NCI-H82 treated with DMSO at 0.1 percent for 48 hours (cell line): ENCODE data around the gene PICK1.

Experiments used
- DNase-seq: peaks from one replicate; lab custom pipeline; 2025; ENCODE audit not compliant: unreplicated experiment; lab: John Stamatoyannopoulos, UW

Gene PICK1

DNA sequence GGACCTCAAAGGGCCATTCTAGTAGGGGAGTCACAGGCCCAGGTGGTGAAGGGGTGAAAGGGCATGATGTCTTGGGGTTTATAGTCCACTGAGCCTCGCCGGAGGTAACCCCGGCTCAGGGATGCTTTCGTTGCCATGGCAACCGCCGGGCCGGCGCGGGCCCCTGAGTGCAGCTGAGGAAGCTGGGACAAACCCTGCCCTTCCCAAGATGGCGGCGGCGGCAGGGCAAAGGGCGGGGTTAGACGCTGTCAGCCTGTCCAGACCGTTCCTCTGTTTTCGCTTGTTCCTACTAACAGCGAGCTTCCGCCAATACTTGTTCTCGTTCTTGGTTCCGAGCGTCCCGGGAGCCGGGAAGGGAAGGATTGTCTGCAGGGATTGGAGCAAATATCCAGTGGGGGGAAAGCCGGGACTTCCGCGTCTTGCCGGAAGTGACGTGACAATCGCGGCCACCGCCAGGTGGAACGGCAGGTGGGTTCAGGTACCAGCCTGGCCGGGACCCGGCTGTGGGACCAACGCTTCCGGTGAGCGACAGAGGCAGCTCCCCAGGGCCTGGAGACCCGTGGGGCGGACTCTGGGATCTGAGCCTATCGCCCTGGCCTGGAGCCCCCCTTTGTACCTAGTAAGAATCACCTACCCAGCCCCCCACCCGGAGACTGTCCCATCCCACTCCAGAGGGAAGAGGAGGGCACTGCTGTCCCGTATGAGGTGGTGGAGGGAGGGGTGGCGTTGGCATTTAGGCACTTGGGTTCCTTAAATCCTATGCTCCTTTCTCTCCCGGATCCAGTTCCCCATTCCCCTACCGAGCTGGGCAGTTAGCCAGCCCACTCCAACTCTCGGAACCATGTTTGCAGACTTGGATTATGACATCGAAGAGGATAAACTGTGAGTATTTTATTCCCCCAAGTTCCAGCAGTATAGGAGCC is at the start of gene PICK1:
PICK1 (plus strand) TSS at position 436 of the 923 bp plus-strand sequence; CDS start at position 842, 406 bp downstream.
- peak; percentile 4 for DNase-seq

DNA sequence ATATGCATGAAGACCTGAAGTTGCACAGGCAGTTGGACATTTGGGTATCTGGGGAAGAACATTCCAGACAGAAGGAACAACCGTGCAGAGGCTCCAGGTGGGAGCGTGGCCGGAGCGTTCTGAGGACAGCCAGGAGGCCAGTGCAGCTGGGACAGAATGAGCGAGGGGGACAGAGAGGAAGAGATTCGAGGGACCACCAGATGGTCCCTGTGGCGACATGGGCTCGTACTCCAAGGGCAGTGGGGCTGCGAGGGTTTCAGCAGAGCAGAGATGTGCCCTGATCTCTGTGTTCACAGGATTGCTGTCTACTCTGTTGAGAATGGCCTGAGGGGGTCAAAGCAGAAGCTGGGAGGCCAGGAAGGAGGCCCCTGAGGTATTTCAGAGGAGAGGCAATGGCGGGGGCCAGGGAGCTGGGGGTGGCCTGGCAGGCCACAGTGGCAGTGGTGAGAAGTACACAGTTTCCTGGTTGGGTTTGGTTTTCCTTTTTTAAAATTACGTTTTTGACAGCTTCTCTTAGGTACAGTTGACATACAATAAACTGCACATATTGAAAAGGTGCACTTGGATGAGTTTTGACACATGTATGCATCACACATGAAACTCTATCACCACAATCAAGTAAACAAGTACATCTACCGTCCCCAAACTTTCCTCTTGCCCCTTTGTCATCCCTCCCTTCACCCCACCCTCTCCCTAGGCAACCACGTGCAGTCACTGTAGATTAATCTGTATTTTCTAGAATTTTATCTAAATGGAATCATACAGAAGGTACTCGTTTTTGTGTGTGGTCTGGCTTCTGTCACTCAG is 48.0 kb upstream of the PICK1 start:
- no peak for DNase-seq

DNA sequence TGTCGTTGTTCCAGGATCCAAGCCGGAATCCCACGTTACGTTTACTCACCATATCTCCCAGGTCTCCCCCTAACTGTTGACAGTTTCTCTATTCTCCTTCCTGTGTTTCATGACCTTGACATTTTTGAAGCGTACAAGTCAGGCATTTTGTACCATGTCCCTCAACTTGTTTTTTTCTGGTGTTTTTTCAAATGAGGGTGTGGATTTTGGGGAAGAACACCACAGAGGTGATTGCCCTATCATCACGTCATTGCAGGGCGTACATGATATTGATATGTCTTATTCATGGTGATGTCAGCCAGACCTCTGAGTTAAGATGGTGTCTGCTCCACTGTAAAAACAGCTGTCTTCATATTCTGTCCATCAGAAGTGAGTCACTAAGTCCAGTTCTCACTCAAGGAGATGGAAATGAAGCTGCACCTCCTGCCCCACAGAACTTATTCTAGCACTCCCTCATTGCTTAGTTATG is 44.6 kb upstream of the PICK1 start:
- no peak for DNase-seq

DNA sequence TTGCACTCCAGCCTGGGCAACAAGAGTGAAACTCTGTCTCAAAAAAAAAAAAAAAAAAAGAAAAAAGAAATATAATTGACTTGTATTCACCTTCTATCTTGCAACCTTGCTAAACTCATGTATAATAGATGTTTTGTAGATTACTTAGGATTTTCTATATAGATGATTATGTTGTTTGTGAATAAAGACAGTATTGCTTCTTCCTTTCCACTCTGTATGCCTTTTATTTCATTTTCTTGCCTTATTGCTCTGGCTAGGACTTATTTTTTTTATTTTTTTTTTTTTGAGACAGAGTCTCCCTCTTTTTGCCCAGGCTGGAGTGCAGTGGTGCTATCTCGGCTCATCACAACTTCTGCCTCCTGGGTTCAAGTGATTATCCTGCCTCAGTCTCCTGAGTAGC is 43.1 kb upstream of the PICK1 start:
- no peak for DNase-seq

DNA sequence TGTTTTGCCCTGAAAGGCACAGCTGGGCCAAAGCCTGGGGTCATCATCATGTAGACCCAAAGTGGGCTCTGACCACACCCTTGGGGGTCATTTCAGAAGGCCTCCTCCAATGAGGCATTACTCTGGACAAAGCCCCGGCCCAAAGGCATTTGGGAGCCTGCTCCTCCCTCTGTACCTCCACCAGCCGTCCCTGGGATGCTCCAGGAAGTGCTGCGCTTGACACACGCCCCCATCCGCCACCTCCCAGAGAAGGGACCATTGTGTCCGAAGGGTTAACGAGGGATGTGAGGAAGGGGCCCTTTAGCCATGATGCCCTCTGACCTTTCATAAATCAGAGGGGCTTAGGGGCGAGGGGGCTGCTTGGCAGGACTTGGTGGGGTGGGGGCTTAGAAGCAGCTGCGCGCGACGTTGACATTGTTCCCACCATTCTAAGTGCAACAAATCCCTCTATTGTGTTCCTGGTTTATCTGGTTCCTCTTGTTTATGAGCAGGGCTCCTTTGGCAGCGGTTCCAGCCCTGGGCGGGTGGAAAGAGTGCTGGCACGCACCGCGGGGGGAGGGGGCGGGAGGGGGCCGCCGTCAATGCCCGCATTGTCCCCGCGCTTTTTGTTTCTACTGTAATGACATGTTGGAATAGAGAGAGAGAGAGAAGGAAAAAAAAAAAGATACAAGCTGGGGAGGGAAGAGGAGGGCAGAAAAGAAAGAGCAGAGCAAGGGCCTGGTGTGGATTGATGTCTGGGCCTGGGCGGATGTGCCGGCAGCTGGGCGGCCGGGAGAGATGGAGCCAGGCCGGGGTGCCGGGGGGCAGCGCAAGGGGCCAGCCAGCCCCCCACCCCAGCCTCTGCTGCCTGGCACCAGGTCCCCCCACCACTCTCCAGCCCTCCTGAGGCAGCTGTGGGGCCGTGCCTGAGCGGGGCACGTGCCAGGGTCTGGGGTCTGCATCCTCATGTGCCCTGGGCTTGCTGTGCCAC is 40.7 kb upstream of the PICK1 start:
- no peak for DNase-seq

DNA sequence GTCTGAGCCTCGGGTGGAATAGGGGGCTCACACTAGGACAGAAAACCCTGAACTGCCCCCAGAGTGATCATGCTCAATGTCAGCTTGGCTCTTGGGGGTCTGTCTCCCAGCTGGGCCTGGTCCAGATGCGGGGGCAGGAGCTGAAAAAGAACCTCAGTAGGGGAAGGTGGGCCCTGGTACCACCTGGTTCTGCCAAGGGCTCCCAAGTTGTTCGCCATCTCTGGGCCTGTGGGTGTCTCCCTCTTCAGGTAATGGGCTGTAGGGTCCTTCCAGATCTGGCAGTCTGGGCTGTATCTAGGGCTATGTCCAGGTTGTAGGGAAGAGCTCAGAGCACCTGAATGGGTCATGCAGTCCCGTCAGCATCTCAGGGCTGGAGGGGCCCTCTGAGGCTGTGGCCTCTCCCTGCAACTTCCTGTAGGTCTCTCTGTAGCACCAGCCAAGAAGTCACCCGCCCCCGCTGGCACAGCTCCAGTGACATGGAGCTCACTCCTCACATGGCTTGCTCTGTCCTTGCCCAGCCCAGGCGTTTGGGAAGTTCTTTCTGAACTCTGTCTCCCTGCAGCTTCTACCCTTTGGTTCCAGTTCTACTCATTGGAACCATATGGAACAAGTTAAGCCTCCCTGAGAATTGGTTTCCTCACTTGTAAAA is 39.8 kb upstream of the PICK1 start:
- DNase-seq, result no peak

DNA sequence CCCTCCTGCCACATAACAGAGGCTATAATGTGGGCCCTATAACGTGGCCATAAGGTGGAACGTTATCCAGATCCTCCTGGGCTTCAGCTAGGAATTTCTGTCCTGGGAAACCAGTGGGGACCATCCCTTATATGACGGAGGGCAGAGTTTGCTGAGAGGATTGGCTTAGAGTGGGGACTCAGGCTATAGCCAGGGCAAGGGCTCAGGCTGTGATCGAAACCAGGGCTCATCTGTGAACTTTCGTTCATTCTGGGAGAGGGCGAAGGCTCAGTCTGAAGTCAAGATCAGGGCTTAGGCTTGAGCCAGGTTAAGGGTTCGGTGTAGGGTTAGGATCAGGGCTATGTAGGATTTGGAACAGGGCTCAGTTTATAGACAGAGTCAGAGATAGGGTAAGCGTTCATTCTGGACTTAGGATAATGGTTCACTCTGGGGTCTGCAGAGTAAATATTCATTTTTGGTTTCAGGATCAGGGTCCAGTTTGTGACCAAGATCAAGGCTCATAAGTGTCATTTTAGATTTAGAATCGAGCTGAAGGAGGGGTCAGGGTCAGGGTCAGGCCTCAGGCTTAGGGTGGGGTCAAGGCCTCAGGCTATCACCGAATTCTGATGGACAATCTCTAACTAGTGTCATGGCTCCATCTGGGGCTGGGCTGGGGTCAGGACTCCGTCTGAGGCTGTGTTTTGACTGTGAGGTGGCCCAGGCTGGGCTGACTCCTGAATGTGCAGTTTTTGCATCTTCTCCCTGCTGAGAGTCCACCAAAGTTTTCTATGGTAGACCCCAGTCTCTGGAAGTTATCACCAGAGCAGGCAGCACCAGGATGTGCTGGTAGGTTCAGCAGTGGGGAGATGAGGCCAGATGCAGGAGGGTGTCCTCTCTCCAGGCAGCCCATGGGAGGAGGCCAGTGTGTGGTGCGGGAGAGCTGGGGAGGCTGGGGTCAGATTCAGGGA is 39.0 kb upstream of the PICK1 start:
- no peak for DNase-seq

DNA sequence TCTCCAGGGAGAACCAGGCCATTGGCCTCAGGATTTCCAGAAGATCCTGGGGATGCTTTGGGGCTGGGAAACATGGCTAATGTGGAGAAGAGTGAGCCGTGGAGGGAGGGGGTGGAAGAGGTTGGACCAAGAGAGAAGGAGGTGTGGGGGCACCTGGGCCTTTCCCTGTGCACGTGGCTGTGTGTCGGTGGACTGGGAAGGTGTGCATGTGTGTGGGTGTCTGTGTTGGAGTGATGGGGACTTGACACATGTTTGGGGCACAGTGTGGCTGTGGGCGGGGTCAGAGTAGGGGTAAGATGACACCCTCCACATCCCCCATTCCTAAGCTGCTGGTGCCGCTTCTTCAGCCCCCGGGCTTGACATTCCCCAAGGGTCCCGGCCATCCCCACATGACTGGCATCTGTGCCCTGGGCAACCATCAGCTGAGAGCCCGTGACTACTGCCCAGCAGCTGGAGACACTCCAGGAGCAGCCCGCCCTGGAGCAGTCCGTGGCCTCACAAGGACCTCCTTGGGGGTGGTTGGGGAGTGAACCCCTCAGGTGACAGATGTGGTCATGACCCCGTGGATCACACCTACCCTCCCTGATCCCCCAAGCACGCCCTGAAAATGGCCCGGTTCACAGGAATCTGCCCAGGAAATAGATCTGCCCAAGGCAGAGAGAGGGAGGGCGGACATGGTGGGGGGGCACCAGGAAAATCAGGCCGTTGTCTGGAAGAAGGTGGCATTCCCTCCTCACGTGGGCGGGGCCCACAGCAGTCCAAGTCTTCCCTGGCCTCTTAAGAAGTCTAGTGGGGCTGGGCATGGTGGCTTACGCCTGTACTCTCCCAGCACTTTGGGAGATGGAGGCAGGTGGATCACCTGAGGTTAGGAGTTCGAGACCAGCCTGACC is 38.0 kb upstream of the PICK1 start:
- no peak for DNase-seq

DNA sequence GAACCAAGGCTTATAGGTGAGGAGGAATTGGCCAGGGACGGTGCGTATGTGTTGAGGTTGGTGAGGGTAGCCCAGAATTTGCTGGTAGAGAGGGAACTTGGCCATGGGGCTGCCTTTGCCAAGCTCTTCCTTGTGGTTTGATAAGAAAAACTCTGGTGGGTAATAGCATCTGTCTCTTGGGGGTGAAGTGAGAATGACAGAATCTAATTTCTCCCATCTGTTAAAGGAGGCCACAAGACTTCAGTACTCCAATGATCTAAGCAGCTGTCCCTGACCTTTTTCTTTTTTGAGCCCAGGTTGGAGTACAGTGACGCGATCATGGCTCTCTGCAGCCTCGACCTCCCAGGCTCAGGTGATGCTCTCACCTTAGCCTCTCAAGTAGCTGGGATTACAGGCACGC is 36.0 kb upstream of the PICK1 start:
- no peak for DNase-seq

DNA sequence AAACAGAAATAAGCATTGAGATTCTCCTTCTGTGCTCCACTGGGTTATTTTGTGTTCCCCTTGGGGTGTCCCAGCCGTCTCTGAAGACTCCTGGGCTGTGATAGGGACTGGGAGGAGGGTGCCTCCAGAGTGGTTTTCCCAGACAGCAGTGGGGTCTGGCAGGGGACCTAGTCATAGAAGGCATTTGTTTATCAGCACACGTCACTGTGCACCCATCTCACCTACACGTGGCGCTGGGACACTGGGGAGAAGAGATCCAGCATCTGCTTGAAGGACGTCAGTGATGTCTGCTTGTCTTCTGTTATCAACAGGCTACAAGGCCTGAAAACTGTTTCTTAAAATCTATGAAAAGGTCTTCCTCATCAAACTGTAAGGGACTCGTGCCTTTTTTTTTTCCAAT is 34.2 kb upstream of the PICK1 start:
- DNase-seq, result no peak

DNA sequence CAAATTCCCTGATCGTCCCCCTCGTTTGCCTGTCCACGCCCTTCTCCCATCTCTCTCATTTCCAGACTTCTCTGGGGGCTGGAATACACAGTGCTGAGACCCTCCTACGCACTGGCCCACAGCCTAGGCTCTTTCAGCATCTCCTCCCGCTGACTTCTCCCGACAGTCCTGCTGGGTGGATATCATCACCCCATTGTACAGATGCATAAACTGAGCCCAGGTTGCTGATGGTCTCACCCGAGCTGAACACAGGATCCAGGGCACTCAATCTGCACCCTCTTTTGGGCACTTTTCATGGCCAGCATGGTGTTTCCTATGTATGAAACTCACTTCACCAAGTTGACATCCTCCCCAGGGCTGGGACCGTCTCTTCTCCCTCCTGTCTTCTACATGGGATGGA is 31.7 kb upstream of the PICK1 start:
- no peak for DNase-seq

DNA sequence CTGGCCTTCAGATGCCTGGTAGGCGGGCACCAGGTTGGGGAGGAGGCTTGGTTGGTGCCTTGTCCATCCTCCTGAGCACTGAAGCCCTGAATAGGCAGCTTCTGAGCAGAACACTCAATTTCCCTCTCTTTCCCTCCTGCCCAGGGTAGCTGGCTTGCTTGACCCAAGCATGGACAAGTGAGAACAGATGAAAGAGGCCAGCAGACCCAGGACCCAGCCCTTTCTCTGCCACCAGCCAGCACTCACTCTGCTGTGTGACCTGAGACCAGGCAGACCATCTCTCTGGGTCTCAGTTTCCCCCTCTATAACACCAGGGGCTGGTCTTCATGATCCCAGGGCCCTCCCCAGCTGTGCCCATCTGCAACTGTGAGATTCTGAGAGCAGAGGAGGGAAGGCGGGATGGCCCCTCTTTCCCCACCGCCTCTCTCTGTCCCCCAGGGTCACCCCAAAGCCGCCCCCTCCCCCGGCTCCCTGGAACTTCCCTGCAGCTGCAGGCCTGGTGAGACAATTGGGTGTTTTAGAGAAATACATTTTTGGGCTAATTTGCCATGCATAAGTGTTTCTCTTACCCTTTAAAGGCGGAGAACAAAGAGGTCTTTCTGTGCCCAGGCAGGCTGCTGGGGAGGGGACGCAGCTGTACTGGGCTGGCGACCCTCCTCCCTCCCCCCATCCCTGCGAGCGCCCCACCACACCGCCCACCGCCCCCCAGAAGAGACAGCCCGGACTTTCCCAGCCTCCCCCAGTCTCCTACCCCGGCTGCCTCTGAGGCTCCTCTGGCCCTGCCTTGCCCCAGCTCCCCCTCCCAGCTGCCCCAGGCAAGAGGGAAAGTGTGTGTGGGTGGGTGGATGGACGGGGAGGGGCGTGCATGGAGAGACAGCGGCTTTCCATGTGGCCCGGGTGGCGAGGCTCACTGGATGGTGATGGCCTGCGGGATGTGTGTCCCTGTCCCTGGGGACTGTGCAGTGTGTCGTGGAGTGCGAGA is 30.8 kb upstream of the PICK1 start:
- DNase-seq, result no peak

DNA sequence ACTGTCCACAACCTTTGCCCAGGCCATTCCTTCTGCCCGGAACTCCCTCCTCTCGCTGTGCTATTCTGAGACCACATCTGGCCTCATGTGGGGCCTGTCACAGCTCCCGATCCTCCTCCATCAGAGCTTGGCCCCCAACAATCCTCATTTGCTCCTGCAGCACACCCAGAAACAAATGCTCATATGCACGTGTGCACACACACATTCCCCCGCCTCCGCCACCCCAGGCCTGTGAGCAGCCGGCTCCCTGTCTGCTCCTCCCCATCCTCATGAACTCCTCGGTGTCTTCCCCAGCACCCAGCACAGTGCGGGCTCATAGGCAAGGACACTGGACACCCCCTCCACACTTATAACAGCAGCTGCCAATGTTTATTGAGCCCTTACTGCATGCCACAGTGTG is 29.7 kb upstream of the PICK1 start:
- DNase-seq, result no peak

DNA sequence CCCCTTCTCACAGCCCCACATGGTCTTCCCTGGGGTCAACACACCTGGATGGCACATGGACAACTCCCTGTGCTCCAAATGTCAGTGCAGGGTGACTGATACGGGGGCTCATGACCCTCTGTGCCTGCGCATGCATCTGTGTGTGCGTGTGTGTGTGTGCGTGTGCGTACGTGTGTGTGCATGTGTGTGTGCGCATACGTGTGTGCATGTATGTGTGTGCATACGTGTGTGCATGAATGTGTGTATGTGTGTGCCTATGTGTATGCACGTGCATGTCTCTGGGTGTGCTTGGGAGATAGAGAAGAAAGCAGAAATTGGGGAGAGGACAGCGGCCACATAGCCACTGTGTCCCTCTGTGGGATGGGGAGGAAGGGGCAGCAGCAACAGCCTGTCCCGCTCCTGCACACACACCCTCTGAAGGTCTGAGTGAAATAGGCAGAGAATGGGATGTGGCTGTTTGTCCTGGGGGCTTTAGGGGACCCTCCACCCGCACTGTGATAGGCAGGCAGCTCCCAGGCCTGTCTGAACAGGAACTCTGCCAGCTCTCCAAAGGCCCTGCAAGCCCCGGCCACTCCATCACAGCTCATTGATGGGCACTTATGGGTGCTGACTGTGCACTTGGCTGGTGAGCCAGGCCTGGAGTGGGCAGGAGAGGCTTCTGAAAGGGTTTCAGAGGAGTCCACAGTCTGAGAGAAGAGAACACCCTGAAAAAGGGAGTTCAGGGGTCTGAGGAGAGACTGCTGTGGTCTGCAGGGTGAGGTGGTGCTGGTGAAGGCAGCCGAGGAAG is 28.7 kb upstream of the PICK1 start:
- no peak for DNase-seq

DNA sequence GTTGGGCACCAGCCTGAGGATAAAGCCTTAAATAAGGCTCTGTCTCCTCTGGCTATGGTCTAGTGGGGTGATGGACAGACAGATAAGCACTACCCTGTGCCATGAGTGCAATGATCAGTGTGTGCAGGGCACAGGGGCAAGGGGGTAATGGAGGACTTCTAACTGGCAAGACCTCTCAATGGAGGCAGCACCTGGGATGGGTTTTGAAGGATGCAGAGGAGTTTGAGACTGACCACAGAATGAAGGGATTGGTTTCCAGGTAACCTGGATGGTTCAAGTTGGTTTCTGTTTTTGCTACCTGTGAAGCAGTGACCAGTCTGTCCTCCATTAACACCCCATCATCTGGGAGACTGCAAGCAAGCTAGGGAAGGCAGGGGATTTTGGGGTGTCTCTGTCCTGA is 27.8 kb upstream of the PICK1 start:
- no peak for DNase-seq

DNA sequence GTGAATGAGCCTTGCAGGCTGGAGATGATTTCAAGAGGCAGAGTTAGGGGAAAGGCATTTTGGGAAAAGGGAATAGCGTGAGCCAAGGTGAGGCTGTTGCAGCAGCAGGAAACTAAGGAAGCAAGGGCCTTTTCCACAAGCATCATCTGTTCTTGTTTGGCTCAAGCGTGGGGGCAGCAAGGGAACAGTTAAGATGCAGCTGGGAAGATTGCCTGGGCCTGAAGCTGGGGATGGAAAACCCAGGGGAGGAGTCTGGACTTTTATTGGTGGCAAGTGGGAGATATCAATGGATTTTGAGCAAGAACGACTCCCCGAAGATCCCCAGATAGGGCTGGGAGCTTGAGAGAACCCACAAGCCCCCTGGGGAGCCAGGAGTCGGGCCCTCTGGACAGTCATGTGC is 27.3 kb upstream of the PICK1 start:
- DNase-seq, result no peak
